ENCODE results near the gene IGFBP5.

- no peak for TF ChIP-seq SMC3 (conservative IDR thresholded peaks at IDR 0.05; ENCODE audit: insufficient read depth, low read depth, low read length)
- TF ChIP-seq ZEB2 (IDR thresholded peaks at IDR 0.05) = no peak
Measured at GRCh38 chr2:216633616-216634369, 61.6 kb downstream of the IGFBP5 start.

Measured in K562 (cell line).